Body of pancreas (tissue), 4 donors: Measurements from ENCODE around the gene RIPK1.

ENCODE experiments used
- CTCF ChIP-seq, 7 experiments: fragments of 450-650 bp in 4 of 7; fragments of 200-600 bp in 3 of 7; sonication (generic) in 3 of 7; IDR thresholded peaks; one replicate each; pipeline ENCODE4 v1.5.1; 2016 to 2019; ENCODE audit warnings: antibody characterized with exemption in 7 of 7
- POLR2A ChIP-seq, 3 donors: fragments of 450-650 bp; IDR thresholded peaks; one replicate each; pipeline ENCODE4 v1.6.1; 2016; ENCODE audit warnings: antibody characterized with exemption in 3 of 3, mild to moderate bottlenecking in 2 of 3

- TF ChIP-seq CTCF (IDR thresholded peaks at IDR 0.05) (no peak), POLR2A (IDR thresholded peaks at IDR 0.05) (no peak)
These were observed 20.7 kb downstream of the RIPK1 start for GRCh38 chr6:3088968-3089367.
